Keratinocyte (primary cell): Measurements from ENCODE around the gene ARNT2. TPM values are rescaled to one million over a fixed set of nuclear protein-coding genes. Genes with fewer than 3 reads are reported as not detected.
"Not testable (repeated sequence)": the region's sequence is repeated elsewhere in the genome, so short reads cannot be mapped to it uniquely, and the experiment has no call there.

ENCODE experiments used
- DNase-seq: peaks from one replicate; pipeline ENCODE4 v3.0.0-alpha.2; 2011; ENCODE audit warnings: low read depth, missing footprints, low spot score
- FAIRE-seq: peaks from 2 replicates; lab custom pipeline; 2011; peaks lifted over from hg19 to GRCh38; lab: Jason Lieb, UNC
- H2AFZ ChIP-seq: 2 replicates; pipeline ENCODE4 v1.6.0; 2012; ENCODE audit warnings: low read length, control low read depth, inconsistent platforms; ENCODE audit not compliant: control insufficient read depth
- H3K27ac ChIP-seq: 2 replicates; pipeline ENCODE4 v1.5.1; 2011; ENCODE audit warnings: low read length; ENCODE audit not compliant: control insufficient read depth, insufficient read depth
- H3K27me3 ChIP-seq: 3 replicates; pipeline ENCODE4 v1.6.0; 2011; ENCODE audit warnings: low read length; ENCODE audit not compliant: control insufficient read depth, insufficient read depth; ENCODE audit errors: extremely low read depth
- H3K36me3 ChIP-seq, 2 experiments: 2 replicates in 1 of 2; 3 replicates in 1 of 2; pipeline ENCODE4 v1.5.1; 2011; ENCODE audit warnings: low read length in 2 of 2, mild to moderate bottlenecking in 1 of 2; ENCODE audit not compliant: control insufficient read depth in 2 of 2, insufficient read depth in 2 of 2; ENCODE audit errors: extremely low read depth in 1 of 2
- H3K4me1 ChIP-seq: 3 replicates; pipeline ENCODE4 v1.5.1; 2011; ENCODE audit warnings: low read length; ENCODE audit not compliant: control insufficient read depth, insufficient read depth; ENCODE audit errors: extremely low read depth
- H3K4me2 ChIP-seq: 3 replicates; pipeline ENCODE4 v1.6.0; 2011; ENCODE audit warnings: low read depth, low read length; ENCODE audit not compliant: control insufficient read depth, insufficient read depth; ENCODE audit errors: extremely low read depth
- H3K4me3 ChIP-seq, 3 experiments: fragments of 200-600 bp in 1 of 3; sonication (generic) in 1 of 3; 2 replicates in 2 of 3; 3 replicates in 1 of 3; pipeline ENCODE4 v1.5.1; 2011 to 2016; ENCODE audit warnings: low read length in 3 of 3, mild to moderate bottlenecking in 3 of 3, control low read depth in 2 of 3, inconsistent platforms in 1 of 3, low read depth in 1 of 3, mixed read lengths in 1 of 3, mixed run types in 1 of 3, moderate library complexity in 1 of 3; ENCODE audit not compliant: control insufficient read depth in 2 of 3, insufficient read depth in 2 of 3; ENCODE audit errors: extremely low read depth in 1 of 3
- H3K79me2 ChIP-seq: 2 replicates; pipeline ENCODE4 v1.6.0; 2012; ENCODE audit warnings: low read length; ENCODE audit not compliant: control insufficient read depth, insufficient read depth
- H3K9ac ChIP-seq: 3 replicates; pipeline ENCODE4 v1.6.0; 2011; ENCODE audit warnings: low read length; ENCODE audit not compliant: control insufficient read depth, insufficient read depth; ENCODE audit errors: extremely low read depth
- H3K9me1 ChIP-seq: 3 replicates; pipeline ENCODE4 v1.6.0; 2011; ENCODE audit warnings: low read length; ENCODE audit not compliant: control insufficient read depth, insufficient read depth; ENCODE audit errors: extremely low read depth
- H3K9me3 ChIP-seq: 2 replicates; pipeline ENCODE4 v1.5.1; 2012; ENCODE audit warnings: low read depth, low read length; ENCODE audit not compliant: control insufficient read depth
- H4K20me1 ChIP-seq: 3 replicates; pipeline ENCODE4 v1.6.0; 2011; ENCODE audit warnings: low read length; ENCODE audit not compliant: control insufficient read depth, insufficient read depth; ENCODE audit errors: extremely low read depth
- EZH2 ChIP-seq: IDR thresholded peaks from one replicate; pipeline ENCODE4 v1.6.1; 2012; ENCODE audit warnings: inconsistent platforms, mild to moderate bottlenecking, low read length, moderate library complexity
- dilution Hi-C: fragments of 300-500 bp; cut with MboI; formaldehyde crosslinking; loops from one replicate; pipeline ENCODE4 v1.7.0; 2020; ENCODE audit warnings: low sequenced_read_pairs; ENCODE audit not compliant: extremely low pct_ligation_motif_present
- polyA plus RNA-seq, 5 experiments: library from polyadenylated mRNA; depleted of rRNA in 3 of 5; stranded (reverse) in 3 of 5; stranded (forward) in 1 of 5; unstranded in 1 of 5; fragments of >200 nt; gene quantifications; 1 replicate in 1 of 5; 2 replicates in 3 of 5; 3 replicates in 1 of 5; pipeline versions ENCODE4 v1.2.1 to v1.2.3, GENCODE V29; 2011 to 2012; ENCODE audit warnings: missing spikeins in 2 of 5, low read depth in 1 of 5, low replicate concordance in 1 of 5
- TF ChIP-seq, protein P1 (sequence below), 3 experiments: IDR thresholded peaks in 1 of 3; conservative IDR thresholded peaks in 1 of 3; optimal IDR thresholded peaks in 1 of 3; 2 replicates in 2 of 3; 3 replicates in 1 of 3; pipeline versions ENCODE3 to v1.5.1; 2011; ENCODE audit warnings: low read length in 3 of 3, mild to moderate bottlenecking in 3 of 3, moderate library complexity in 2 of 3, control low read depth in 1 of 3, inconsistent platforms in 1 of 3; ENCODE audit not compliant: insufficient read depth in 2 of 3; ENCODE audit errors: extremely low read depth in 1 of 3

Gene ARNT2
- polyA plus RNA-seq, 1 donor (not counting 4 experiments of a cell fraction or from before 2014, with no cell fraction given), result 0.16 TPM

DNA sequence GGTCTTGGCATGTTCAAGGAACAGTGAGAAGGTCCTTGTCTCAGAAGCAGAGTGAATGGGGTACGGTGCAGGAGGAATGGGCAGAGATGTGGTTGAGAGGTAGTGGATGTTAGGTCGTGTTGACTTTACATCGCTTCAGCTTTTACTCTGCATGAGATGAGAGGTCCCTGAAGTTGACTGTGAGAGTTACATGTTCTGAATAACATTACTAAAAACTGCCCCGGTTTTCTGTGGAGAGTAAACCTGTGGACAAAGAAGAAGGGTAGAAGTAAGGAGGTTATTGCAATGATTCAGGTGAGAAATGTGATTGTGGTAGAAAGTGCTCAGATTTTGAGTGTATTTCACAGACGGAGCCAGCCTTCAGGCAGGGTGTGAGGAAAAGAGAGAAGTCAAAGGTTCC, 105.6 kb downstream of the ARNT2 start:
- Histone ChIP-seq H3K4me2 (no peak overlapping the region), H3K27me3 (no peaks in the 10 kb centered on the region), H3K4me1 (no peaks in the 10 kb centered on the region), H3K9me3 (no peaks in the 10 kb centered on the region), H3K27ac (no peak overlapping the region), H2AFZ (no peak overlapping the region), H3K4me3 (no peak overlapping the region), H3K9ac (no peak overlapping the region), H3K9me1 (no peaks in the 10 kb centered on the region), H3K36me3 (no peaks in the 10 kb centered on the region), H4K20me1 (no peaks in the 10 kb centered on the region), H3K79me2 (no peaks in the 10 kb centered on the region)
- DNase-seq, result no peak
- no peak for TF ChIP-seq EZH2
- TF ChIP-seq, protein P1, sequence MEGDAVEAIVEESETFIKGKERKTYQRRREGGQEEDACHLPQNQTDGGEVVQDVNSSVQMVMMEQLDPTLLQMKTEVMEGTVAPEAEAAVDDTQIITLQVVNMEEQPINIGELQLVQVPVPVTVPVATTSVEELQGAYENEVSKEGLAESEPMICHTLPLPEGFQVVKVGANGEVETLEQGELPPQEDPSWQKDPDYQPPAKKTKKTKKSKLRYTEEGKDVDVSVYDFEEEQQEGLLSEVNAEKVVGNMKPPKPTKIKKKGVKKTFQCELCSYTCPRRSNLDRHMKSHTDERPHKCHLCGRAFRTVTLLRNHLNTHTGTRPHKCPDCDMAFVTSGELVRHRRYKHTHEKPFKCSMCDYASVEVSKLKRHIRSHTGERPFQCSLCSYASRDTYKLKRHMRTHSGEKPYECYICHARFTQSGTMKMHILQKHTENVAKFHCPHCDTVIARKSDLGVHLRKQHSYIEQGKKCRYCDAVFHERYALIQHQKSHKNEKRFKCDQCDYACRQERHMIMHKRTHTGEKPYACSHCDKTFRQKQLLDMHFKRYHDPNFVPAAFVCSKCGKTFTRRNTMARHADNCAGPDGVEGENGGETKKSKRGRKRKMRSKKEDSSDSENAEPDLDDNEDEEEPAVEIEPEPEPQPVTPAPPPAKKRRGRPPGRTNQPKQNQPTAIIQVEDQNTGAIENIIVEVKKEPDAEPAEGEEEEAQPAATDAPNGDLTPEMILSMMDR (optimal IDR thresholded peaks at IDR 0.05 in 1 of 3, IDR thresholded peaks at IDR 0.05 in 1 of 3, conservative IDR thresholded peaks at IDR 0.05 in 1 of 3; ENCODE audit: extremely low read depth in 1 of 3, insufficient read depth in 2 of 3, low read length in 3 of 3), result no peak
- no peak for FAIRE-seq
- dilution Hi-C loops, result no loop called here

DNA sequence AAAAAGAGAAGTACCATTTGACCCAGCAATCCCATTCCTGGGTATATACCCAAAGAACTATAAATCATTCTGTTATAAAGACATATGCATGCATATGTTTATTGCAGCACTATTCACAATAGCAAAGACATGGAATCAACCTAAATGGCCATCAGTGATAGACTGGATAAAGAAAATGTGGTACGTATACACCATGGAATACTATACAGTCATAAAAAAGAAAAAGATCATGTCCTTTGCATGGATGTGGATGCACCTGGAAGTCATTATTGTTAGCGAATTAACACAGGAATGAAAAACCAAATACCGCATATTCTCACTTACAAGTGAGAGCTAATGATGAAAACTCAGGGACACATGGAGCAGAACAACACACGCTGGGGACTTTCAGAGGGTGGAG, 106.8 kb downstream of the ARNT2 start:
- FAIRE-seq, H3K36me3 ChIP-seq, H3K9ac ChIP-seq, H3K27me3 ChIP-seq, H3K9me1 ChIP-seq, dilution Hi-C loops, H3K4me2 ChIP-seq, H2AFZ ChIP-seq, H3K4me3 ChIP-seq, H3K27ac ChIP-seq, H4K20me1 ChIP-seq, DNase-seq, H3K9me3 ChIP-seq, H3K79me2 ChIP-seq, H3K4me1 ChIP-seq: not testable (repeated sequence)
